GM21423 (cell line): Measurements from ENCODE around the gene CDKN2AIP.
A peak's percentile ranks its signal among the peaks of the same experiment; 100 is the strongest.

Experiments used
- ATAC-seq: cut with Tn5 transposase; IDR thresholded peaks from one replicate; pipeline ENCODE4 v1.9.1; 2021; ENCODE audit warnings: mild to moderate bottlenecking, moderate library complexity; ENCODE audit not compliant: unreplicated experiment

CDKN2AIP gene, protein sequence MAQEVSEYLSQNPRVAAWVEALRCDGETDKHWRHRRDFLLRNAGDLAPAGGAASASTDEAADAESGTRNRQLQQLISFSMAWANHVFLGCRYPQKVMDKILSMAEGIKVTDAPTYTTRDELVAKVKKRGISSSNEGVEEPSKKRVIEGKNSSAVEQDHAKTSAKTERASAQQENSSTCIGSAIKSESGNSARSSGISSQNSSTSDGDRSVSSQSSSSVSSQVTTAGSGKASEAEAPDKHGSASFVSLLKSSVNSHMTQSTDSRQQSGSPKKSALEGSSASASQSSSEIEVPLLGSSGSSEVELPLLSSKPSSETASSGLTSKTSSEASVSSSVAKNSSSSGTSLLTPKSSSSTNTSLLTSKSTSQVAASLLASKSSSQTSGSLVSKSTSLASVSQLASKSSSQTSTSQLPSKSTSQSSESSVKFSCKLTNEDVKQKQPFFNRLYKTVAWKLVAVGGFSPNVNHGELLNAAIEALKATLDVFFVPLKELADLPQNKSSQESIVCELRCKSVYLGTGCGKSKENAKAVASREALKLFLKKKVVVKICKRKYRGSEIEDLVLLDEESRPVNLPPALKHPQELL

DNA sequence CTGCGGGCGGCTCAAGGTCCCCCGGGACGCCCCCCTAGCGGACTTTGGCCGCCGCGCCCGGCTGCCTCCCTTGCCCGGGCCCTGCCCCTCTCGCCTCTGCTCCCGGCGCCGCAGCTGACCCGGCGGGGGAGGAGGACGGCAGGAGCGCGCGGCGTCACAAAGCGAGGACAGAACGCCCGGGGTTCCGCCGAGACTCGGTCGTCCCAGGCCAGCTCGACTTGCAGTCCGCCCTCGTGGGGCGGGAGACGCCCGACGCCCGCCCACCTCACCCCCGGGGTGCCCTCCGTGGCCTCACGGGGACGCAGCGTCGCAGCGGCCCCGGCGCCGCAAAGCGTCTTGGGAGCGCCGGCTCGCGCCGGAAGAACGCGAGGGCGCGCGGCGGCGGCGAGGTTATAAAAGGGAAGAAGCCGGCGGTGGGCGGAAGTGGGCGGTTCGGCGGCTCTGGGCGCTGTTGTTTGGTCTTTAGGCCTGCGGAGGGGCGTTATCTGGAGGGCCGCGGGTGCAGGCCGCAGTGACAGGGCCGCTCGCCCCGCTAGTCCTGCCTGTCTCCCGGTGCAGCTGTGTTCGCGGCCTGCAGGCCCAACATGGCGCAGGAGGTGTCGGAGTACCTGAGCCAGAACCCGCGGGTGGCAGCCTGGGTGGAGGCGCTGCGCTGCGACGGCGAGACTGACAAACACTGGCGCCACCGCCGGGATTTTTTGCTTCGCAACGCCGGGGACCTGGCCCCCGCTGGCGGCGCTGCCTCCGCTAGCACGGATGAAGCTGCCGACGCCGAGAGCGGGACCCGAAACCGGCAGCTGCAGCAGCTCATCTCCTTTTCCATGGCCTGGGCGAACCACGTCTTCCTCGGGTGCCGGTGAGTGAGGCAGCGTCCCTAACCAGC, at the start of gene CDKN2AIP:
TSS of gene CDKN2AIP (plus strand) at position 423 of the 883 bp plus-strand sequence. CDS start at position 585, 162 bp downstream.
- peak; percentile 84 for ATAC-seq

DNA sequence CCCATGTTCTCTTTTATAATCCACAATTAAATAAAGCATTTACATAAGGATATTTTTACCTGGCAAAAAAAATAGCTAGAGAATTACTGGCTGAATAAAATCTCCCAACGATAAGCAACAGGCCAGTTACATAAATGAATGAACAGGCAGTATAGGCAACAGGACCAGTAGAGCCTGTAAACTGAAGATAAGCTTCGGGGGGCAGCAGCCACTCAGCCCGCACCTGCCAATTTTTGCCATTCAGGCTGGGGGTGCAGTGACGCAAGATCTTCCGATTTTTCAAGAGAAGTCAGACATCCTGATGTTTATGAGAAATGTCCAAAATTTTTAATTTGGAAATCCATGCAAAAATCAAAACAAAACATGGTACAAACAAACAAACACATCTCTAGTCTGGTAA, 49.0 kb upstream of the CDKN2AIP start:
- no peak for ATAC-seq

GRCh38 chr4:183396227-183396637, 48.2 kb upstream of the CDKN2AIP start:
- ATAC-seq, result no peak

DNA sequence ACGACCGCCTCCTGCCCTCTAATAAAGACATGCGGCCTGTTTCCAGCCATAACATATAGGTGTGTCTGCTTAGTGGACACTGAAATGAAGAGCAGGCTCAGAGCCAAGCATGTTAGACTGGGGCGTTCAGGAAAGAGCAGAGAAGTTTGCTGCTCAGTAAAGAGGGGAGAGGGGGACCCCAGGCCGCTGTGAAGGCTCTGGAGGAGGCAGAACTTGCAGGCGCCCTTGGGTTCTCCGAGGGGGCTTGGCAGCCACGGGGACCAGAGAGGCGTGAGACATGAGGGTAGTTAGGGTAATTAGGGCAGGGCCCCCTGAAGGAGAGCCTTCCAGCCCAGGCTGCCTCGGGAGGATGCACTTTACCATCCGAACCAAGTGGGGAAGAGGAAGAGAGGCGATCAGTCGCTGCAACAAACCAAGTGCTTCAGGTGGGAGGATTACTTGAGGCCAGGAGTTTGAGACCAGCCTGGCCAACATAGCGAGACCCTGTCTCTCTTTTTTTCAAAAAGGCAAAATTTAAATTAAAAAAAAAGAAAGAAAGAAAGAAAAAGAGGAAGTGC, 46.6 kb upstream of the CDKN2AIP start:
- no peak for ATAC-seq

- peak; percentile 94 for ATAC-seq
These were observed 45.9 kb upstream of the CDKN2AIP start for GRCh38 chr4:183398298-183399125.

DNA sequence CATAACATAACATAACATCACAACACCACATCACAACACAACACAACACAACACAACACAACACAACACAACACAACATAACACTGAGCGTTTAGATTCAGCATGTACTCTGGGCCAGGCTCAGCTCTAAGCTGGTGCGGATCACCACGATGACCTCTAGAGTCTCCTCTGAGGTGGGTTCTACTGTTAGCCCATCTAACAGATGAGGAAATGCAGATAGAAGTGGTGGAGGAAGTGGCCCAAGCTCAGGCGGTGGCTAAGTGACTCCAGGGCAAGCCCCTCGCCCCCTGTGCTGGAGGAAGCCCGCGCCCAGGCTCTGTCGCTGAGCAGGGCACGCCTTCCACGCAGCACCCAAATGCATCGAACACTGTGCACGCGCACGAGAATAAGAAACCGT, 45.3 kb upstream of the CDKN2AIP start:
- ATAC-seq, result no peak

GRCh38 chr4:183399616-183400015, 44.8 kb upstream of the CDKN2AIP start:
- no peak for ATAC-seq

DNA sequence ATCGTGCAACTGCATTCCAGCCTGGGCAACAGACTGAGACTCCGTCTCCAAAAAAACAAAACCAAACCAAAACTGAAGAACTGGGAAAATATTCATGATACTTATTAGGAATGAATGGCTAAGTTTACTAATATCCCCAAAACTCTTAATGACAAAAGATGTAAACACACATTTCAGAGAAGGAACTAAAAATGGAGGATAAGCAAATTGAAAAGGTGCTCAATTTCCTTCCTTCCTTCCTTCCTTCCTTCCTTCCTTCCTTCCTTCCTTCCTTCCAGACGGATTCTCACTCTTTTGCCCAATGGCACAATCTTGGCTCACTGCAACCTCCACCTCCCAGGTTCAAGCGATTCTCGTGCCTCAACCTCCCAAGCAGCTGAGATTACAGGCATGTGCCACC, 44.4 kb upstream of the CDKN2AIP start:
- no peak for ATAC-seq

DNA sequence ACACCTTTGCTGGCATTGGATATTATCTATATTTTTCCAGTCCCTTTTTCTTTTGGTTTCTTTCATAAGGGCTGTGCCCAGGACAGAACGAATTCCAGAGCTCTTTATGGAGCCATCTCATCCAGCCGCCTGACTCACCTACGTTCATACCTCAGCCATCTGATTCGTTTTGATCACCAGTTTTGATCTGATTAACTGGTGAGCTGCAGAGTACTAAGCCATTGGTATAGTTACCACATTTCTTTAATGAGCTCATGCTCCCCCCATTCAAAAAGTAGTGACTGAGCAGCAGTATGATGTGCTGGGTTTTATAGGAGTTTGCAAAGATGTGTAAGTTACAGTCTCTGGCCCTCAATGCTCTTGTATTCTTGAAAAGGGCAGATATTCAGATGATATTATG, 43.0 kb upstream of the CDKN2AIP start:
- ATAC-seq, result no peak

- ATAC-seq, result no peak
These were observed 41.7 kb upstream of the CDKN2AIP start for GRCh38 chr4:183402771-183403170.

DNA sequence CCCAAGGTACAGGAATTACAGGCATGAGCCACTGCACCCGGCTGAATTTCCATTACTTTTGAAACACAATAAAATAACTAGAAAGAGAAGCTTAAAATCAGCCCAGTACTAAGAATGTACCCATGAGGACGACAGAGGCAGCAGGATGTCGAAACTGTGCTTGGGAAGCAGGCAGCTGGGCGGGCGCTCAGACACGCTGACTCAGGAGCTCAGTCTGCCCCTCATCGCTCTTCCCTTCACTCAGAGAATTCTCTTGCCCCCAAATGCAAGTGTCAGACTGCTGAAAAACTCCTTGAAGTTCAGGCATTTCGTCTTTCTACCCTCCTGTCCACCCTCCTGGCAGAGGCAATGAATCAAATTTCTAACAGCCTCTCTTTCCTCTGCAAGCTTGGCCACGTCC, 41.0 kb upstream of the CDKN2AIP start:
- no peak for ATAC-seq

GRCh38 chr4:183403961-183404360, 40.5 kb upstream of the CDKN2AIP start:
- ATAC-seq, result no peak

DNA sequence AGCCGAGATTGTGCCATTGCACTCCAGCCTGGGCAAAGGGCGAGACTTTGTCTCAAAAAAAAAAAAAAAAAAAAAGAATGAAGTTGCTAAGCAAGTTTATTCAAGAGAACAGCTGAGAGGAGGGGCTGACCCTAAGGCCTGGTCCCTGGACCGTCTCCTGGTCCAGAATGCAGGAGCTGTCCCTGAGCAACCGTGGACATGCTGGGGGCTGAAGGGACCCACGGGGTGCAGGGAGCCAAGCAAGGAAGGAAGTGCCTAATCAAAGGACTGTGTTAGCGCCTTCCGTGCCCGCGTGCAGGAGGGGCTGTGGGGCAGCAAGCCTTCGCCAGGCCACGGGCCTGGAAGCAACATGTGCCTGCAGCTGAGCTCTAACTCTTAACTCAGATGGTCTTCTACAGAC, 39.1 kb upstream of the CDKN2AIP start:
- no peak for ATAC-seq

- ATAC-seq, result peak; percentile 83
These were observed 37.3 kb upstream of the CDKN2AIP start for GRCh38 chr4:183407128-183407585.

DNA sequence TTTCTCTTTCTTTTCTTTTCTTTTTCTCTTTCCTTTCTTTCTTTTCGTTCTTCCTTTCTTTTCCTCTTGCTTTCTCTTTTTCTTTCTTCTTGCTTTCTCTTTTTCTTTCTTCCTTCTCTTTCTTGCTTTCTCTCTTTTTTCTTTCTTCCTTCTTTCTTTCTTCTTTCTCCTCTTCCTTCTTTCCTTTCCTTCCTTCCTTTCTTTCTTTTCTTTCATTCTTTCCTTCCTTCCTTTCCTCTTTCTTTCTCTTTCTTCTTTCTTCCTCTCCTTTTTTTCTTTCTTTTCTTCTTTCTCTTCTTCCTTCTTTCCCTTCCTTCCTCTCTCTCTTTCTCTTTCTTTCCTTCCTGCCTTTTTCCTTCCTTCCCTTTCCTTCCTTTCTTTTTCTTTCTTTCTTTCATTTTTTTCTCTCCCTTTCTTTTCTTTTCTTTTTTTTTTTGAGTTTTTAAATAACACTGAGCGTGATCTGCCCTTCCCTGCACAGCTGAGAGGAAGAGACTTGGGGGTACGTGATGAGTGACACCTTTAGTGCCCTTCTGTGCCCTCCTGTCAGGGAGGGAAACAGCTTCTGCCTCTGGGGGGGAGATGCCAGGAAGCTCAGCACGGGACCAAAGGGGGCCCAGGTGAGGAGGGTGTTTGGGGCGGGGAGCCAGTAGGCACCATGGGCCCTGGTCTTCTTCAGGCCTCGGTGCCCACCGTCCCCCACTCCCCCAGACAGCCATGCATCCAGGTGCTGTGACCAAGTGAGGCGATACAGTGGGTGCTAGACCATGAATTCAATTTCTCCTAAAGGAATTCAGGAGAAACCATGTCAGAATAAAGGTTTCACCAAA, 36.6 kb upstream of the CDKN2AIP start:
- ATAC-seq, result no peak

DNA sequence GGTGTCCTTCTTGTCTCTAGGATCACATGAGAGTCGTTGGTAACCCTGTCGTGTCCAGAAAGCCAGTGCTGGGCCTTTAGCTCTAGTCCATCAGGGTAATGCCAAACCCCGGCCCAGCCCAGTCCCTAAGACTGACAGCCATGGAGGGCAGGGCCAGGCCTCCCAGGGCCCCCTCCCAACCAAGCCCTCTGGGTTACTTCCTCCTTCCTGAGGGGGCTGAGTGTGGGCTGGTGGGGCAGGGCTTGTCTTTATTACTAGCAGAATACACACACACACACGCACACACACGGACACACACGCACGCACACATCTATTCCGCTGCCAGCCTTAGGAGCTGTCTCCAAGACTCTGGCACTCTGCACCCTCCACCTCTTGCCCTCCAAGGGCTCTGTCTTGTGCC, 35.6 kb upstream of the CDKN2AIP start:
- no peak for ATAC-seq

GRCh38 chr4:183409483-183409882, 35.0 kb upstream of the CDKN2AIP start:
- ATAC-seq, result no peak

- no peak for ATAC-seq
These were observed 34.5 kb upstream of the CDKN2AIP start for GRCh38 chr4:183409934-183410333.

DNA sequence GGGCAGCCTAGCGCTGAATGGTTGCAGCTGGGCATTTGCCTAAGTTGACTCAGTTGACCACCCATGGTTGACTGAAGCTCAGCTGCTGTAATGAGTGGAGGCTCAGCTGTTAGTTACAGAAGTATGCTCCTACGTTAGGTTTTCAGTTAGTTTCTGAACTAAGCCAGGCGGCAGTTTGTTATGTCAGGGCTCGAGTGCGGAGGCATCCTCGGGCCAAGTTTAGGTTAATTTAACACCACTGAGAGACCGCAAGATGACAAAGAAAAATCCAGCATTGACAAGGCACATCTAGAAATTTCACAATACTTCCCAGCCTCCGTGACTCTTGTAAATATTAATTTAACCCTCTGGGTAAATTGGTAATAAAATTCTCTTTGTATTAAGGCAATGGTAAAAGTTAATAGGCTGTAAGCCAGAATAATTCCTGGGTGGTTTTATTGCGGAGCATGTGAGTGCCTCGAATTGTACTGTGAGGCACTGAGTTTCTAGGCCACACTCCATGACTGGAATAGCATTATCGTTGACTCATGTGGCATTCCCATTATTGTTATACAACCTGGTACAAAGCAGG, 33.1 kb upstream of the CDKN2AIP start:
- ATAC-seq, result peak; percentile 72
